CD4-positive, alpha-beta T cell treated with Interleukin-17A for 1 hour (primary cell): ENCODE results near the gene RPP14.

ENCODE experiments used
- DNase-seq: peaks from one replicate; pipeline ENCODE4 v3.0.0-alpha.2; 2020

The RPP14 gene

DNA sequence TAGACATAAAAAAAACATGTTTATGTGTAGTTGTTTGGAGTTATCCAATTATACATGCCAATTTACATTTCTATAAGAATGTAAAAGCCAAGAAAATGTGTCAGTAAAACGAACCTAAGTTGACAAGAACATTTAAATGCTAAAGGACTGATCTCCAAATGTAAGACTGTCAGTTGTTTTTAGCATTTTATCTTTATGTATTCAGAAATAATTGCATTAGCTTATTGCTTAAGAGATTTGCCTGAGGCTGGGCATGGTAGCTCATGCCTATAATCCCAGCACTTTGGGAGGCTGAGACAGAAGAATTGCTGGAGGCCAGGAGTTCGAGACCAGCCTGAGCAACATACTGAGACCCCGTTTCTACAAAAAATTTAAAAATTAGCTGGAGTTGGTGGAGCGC lies 53.6 kb downstream of the RPP14 start:
- DNase-seq, result no peak

DNA sequence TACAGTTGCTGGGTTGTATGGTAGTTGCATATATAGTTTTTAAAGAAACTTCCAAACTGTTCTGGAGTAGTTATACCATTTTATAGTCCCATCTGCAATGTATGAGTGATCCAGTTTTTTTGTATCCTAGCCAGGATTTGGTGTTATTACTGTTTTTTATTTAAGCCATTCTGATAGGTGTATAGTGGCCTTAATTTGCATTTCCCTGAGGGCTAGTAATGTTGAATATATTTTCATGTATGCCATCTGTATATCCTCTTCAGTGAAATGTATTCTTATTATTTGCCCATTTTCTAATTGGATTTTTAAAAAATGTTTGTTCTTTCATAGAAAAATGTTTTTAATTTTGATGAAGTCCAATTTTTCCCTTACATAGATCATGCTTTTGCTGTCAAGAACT lies 55.8 kb downstream of the RPP14 start:
- no peak for DNase-seq

DNA sequence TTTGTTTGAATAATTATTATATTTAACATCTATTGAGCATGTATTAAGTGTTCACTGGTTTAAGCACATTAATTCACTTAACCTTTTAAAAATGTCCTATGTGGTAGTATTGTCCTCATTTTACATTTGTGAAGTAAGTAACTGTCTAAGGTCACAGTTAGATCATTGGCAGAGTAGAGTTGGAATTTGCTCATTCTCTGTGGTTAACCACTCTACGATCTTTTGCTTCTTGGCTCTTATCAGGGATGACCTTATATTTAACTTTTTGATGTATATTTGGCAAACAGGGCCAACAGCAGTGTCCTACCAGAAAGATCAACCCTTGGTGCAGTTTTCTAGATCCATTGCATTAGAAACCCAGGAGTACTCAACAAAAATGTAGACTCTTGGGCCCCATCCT lies 60.7 kb downstream of the RPP14 start:
- DNase-seq, result no peak

- DNase-seq, result no peak
These were observed 63.0 kb downstream of the RPP14 start for GRCh38 chr3:58369038-58369437.
